Osteocyte (in vitro differentiated cells): ENCODE measurements around the gene TTC3. TPM values are rescaled to one million over a fixed set of nuclear protein-coding genes. Genes with fewer than 3 reads are reported as not detected.

Experiments
- DNase-seq: peaks from one replicate; pipeline ENCODE4 v3.0.0; 2021; ENCODE audit warnings: mixed read lengths; ENCODE audit not compliant: unreplicated experiment; ENCODE audit errors: extremely low spot score
- H3K27ac Mint-ChIP-seq: one replicate; pipeline ENCODE4 v1.8.0; 2021; ENCODE audit warnings: mild to moderate bottlenecking, mixed read lengths; ENCODE audit not compliant: unreplicated experiment
- H3K27me3 Mint-ChIP-seq: one replicate; pipeline ENCODE4 v1.8.0; 2021; ENCODE audit warnings: mixed read lengths; ENCODE audit not compliant: unreplicated experiment
- H3K36me3 Mint-ChIP-seq: one replicate; pipeline ENCODE4 v1.8.0; 2021; ENCODE audit warnings: mixed read lengths; ENCODE audit not compliant: unreplicated experiment
- H3K4me1 Mint-ChIP-seq: one replicate; pipeline ENCODE4 v1.8.0; 2021; ENCODE audit warnings: mixed read lengths; ENCODE audit not compliant: unreplicated experiment
- H3K4me3 Mint-ChIP-seq: one replicate; pipeline ENCODE4 v1.8.0; 2021; ENCODE audit warnings: mild to moderate bottlenecking, moderate library complexity, mixed read lengths; ENCODE audit not compliant: unreplicated experiment
- H3K9me3 Mint-ChIP-seq: one replicate; pipeline ENCODE4 v1.8.0; 2021; ENCODE audit warnings: mixed read lengths; ENCODE audit not compliant: unreplicated experiment
- CTCF ChIP-seq: fragments of 200-600 bp; sonication (generic); IDR thresholded peaks from 2 replicates; pipeline ENCODE4 v1.5.0; 2021; ENCODE audit warnings: antibody characterized with exemption, mild to moderate bottlenecking, moderate library complexity
- total RNA-seq: library from RNA; stranded (reverse); gene quantifications from 2 replicates; pipeline ENCODE4 v1.2.1, GENCODE V29; 2021

The TTC3 gene
- total RNA-seq, 1 donor from 2014 or later: 252 TPM

GRCh38 chr21:37181059-37181458 is 108.0 kb downstream of the TTC3 start:
- Mint-ChIP-seq H3K4me1 (no peaks in the 10 kb centered on the region), H3K36me3 (peaks cover 50% of the 10 kb centered on the region), H3K9me3 (peaks cover 4% of the 10 kb centered on the region), H3K27me3 (no peaks in the 10 kb centered on the region), H3K27ac (no peak overlapping the region), H3K4me3 (no peak overlapping the region)
- DNase-seq: no peak
- TF ChIP-seq CTCF: no peak

GRCh38 chr21:37182222-37182621 is 109.2 kb downstream of the TTC3 start:
- no peaks in the 10 kb centered on the region for H3K27me3 Mint-ChIP-seq
- no peak for TF ChIP-seq CTCF
- no peak for DNase-seq
- H3K36me3 Mint-ChIP-seq: peaks cover 48% of the 10 kb centered on the region
- H3K4me1 Mint-ChIP-seq: no peaks in the 10 kb centered on the region
- H3K9me3 Mint-ChIP-seq: peaks cover 4% of the 10 kb centered on the region
- no peak overlapping the region for H3K27ac Mint-ChIP-seq
- no peak overlapping the region for H3K4me3 Mint-ChIP-seq

- no peaks in the 10 kb centered on the region for H3K4me1 Mint-ChIP-seq
- H3K36me3 Mint-ChIP-seq: peaks cover 50% of the 10 kb centered on the region
- no peak for TF ChIP-seq CTCF
- peaks cover 4% of the 10 kb centered on the region for H3K9me3 Mint-ChIP-seq
- no peak overlapping the region for H3K4me3 Mint-ChIP-seq
- no peaks in the 10 kb centered on the region for H3K27me3 Mint-ChIP-seq
- no peak for DNase-seq
- H3K27ac Mint-ChIP-seq: no peak overlapping the region
Observed at GRCh38 chr21:37183749-37184148, 110.7 kb downstream of the TTC3 start.

- H3K4me1 Mint-ChIP-seq: no peaks in the 10 kb centered on the region
- H3K36me3 Mint-ChIP-seq: peaks cover 50% of the 10 kb centered on the region
- no peak overlapping the region for H3K27ac Mint-ChIP-seq
- DNase-seq: no peak
- no peak overlapping the region for H3K4me3 Mint-ChIP-seq
- H3K9me3 Mint-ChIP-seq: peaks cover 2% of the 10 kb centered on the region
- TF ChIP-seq CTCF: no peak
- H3K27me3 Mint-ChIP-seq: no peaks in the 10 kb centered on the region
Observed at GRCh38 chr21:37184784-37185593, 111.9 kb downstream of the TTC3 start.

- H3K9me3 Mint-ChIP-seq: no peaks in the 10 kb centered on the region
- DNase-seq: no peak
- H3K27me3 Mint-ChIP-seq: no peaks in the 10 kb centered on the region
- H3K4me1 Mint-ChIP-seq: no peaks in the 10 kb centered on the region
- no peak overlapping the region for H3K4me3 Mint-ChIP-seq
- no peak overlapping the region for H3K27ac Mint-ChIP-seq
- peaks cover 56% of the 10 kb centered on the region for H3K36me3 Mint-ChIP-seq
- no peak for TF ChIP-seq CTCF
Observed at GRCh38 chr21:37186983-37187382, 113.9 kb downstream of the TTC3 start.
